Measurements from ENCODE around the gene XPO6. TPM values are rescaled to one million over a fixed set of nuclear protein-coding genes. Genes with fewer than 3 reads are reported as not detected.

XPO6 gene
- total RNA-seq, 5 donors from 2014 or later (not counting 1 experiment from before 2014, with no cell fraction given), result 355 to 403 (median 391) TPM

DNA sequence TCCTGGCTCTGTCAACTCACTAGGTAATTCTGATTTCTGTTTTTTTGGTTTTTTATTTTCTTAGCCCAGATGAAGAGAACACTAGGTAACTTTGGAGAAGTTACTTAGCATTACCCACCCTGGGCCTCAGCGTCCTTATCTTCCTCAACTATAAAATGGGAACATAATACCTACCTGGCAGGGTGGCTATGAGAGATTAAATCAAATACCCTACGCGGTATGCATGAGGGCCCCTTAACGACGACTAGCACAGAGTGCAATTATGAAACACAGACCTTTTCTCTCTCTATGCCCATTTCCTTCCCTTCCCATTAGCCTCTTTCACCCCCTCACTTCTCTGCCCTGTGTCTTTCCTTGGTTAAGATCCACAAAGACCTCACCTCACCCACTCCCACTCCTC is 11.1 kb downstream of the XPO6 start:
- Histone ChIP-seq H3K4me3 (ENCODE audit: control insufficient read depth in 1 of 2, extremely low read depth in 1 of 2, low read length in 1 of 2) (no peak overlapping the region), H3K9me3 (no peaks in the 10 kb centered on the region), H3K4me1 (ENCODE audit: control insufficient read depth in 1 of 2, extremely low read depth in 1 of 2, insufficient read depth in 2 of 2, low read length in 2 of 2) (peaks cover 12 to 47% of the 10 kb centered on the region in 2 experiments), H3K27ac (ENCODE audit: low read length) (no peak overlapping the region), H3K36me3 (ENCODE audit: control insufficient read depth in 2 of 2, extremely low read depth in 1 of 2, insufficient read depth in 1 of 2, low read length in 1 of 2) (peaks cover 13 to 65% of the 10 kb centered on the region in 2 donors), H3K27me3 (replicated peaks in 1 of 2; ENCODE audit: control insufficient read depth in 2 of 2, extremely low read depth in 1 of 2, insufficient read depth in 2 of 2, low read length in 1 of 2) (no peaks in the 10 kb centered on the region)
- ChIA-PET CTCF (no interaction called here), POLR2A (interaction anchor here in 1 of 2 donors (0.7 kb wide), 1 partner anchor 10 kb away, joined by 5 read pairs; no protein-coding TSS in a partner anchor)
- Mint-ChIP-seq H3K27ac (peak overlapping the region; percentile 78 to 79), H3K36me3 (peaks cover 29% of the 10 kb centered on the region), H3K9me3 (no peaks in the 10 kb centered on the region), H3K27me3 (no peaks in the 10 kb centered on the region), H3K4me1 (peaks cover 14 to 40% (median 36%) of the 10 kb centered on the region in 3 donors), H3K4me3 (peak overlapping the region in 1 of 3 donors; percentile 50)
- ATAC-seq (replicated peaks in 1 of 4) (no peak), DNase-seq (no peak)
- 40% methylated on average over 2 of the region's 5 CpGs for WGBS (ENCODE audit: insufficient coverage)

DNA sequence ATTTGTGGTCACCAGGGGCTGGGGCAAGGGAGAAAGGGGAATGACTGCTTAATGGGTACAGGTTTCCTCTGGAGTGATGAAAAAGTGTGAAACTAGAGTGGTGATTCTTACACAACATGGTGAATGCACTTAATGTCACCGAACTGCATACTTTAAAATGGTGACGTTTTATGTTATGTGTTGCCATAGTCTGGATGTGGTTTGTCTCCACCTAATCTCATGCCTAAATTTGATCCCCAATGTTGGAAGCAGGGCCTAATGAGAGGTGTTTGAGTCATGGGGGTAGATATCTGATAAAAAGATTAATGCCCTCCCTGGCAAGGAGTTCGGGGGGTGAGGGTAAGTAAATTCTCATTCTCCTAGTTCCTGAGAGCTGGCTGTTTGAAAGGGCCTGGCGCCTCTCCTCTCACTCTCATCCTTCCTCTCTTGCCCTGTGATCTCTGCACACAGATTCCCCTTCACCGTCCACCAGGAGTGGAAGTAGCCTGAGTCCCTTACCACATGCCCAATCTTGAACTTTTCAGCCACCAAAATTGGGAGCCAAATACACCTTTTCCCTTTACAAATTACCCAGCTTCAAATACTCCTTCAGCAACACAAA is 15.3 kb downstream of the XPO6 start:
- H3K4me3 Mint-ChIP-seq, result peak overlapping the region in 1 of 3 donors; percentile 31
- no peaks in the 10 kb centered on the region for H3K9me3 ChIP-seq
- H3K27me3 ChIP-seq (replicated peaks in 1 of 2; ENCODE audit: control insufficient read depth in 2 of 2, extremely low read depth in 1 of 2, insufficient read depth in 2 of 2, low read length in 1 of 2), result no peaks in the 10 kb centered on the region
- peaks cover 30% of the 10 kb centered on the region for H3K36me3 Mint-ChIP-seq
- peak overlapping the region; percentile 35 for H3K27ac ChIP-seq (ENCODE audit: low read length)
- 62% methylated on average over 2 of the region's 5 CpGs for WGBS (ENCODE audit: insufficient coverage)
- peaks cover 52 to 80% (median 76%) of the 10 kb centered on the region in 3 donors for H3K4me1 Mint-ChIP-seq
- ChIA-PET POLR2A (interaction anchor here in 1 of 2 donors (0.6 kb wide), 1 partner anchor 18 kb away, joined by 4 read pairs; no protein-coding TSS in a partner anchor), CTCF (no interaction called here)
- H3K27me3 Mint-ChIP-seq, result no peaks in the 10 kb centered on the region
- DNase-seq (no peak), ATAC-seq (replicated peaks in 1 of 4) (no peak)
- H3K4me3 ChIP-seq (ENCODE audit: control insufficient read depth in 1 of 2, extremely low read depth in 1 of 2, low read length in 1 of 2), result no peak overlapping the region
- H3K9me3 Mint-ChIP-seq, result no peaks in the 10 kb centered on the region
- H3K27ac Mint-ChIP-seq, result peak overlapping the region; percentile 96 to 98
- H3K36me3 ChIP-seq (ENCODE audit: control insufficient read depth in 2 of 2, extremely low read depth in 1 of 2, insufficient read depth in 1 of 2, low read length in 1 of 2), result peaks cover 13 to 39% of the 10 kb centered on the region in 2 donors
- H3K4me1 ChIP-seq (ENCODE audit: control insufficient read depth in 1 of 2, extremely low read depth in 1 of 2, insufficient read depth in 2 of 2, low read length in 2 of 2), result peaks cover 33 to 50% of the 10 kb centered on the region in 2 experiments

DNA sequence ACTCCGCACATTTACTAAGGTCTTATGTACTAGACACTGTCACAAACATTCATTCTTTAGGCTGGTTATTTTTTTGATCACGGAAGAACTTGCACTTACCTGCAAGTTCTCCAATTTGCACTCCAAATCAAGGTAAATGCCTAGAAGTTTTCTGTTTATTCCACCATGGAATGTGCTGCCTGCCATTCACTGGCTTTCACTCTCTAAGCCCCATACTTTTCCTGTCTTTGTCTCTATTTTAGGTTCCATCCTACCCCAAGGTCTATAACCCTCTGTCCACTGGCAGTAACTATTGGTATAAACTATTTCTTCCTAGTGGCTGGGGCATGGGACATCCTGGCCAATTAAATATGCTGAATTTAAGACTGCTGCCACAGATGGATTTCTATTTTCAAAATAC is 15.9 kb downstream of the XPO6 start:
- H3K36me3 Mint-ChIP-seq, result peaks cover 29% of the 10 kb centered on the region
- Histone ChIP-seq H3K27ac (ENCODE audit: low read length) (peak overlapping the region; percentile 35), H3K9me3 (no peaks in the 10 kb centered on the region), H3K36me3 (ENCODE audit: control insufficient read depth in 2 of 2, extremely low read depth in 1 of 2, insufficient read depth in 1 of 2, low read length in 1 of 2) (peaks cover 8 to 38% of the 10 kb centered on the region in 2 donors), H3K27me3 (replicated peaks in 1 of 2; ENCODE audit: control insufficient read depth in 2 of 2, extremely low read depth in 1 of 2, insufficient read depth in 2 of 2, low read length in 1 of 2) (no peaks in the 10 kb centered on the region), H3K4me3 (ENCODE audit: control insufficient read depth in 1 of 2, extremely low read depth in 1 of 2, low read length in 1 of 2) (no peak overlapping the region), H3K4me1 (ENCODE audit: control insufficient read depth in 1 of 2, extremely low read depth in 1 of 2, insufficient read depth in 2 of 2, low read length in 2 of 2) (peaks cover 39 to 46% of the 10 kb centered on the region in 2 experiments)
- 100% methylated on average over 2 of the region's 2 CpGs for WGBS (ENCODE audit: insufficient coverage)
- ChIA-PET POLR2A (interaction anchor here in 1 of 2 donors (1.4 kb wide), 1 partner anchor 13 kb away, joined by 3 read pairs; no protein-coding TSS in a partner anchor), CTCF (no interaction called here)
- H3K4me3 Mint-ChIP-seq, result peak overlapping the region in 1 of 3 donors; percentile 22
- peaks cover 59 to 79% (median 76%) of the 10 kb centered on the region in 3 donors for H3K4me1 Mint-ChIP-seq
- no peaks in the 10 kb centered on the region for H3K9me3 Mint-ChIP-seq
- peak overlapping the region; percentile 96 to 98 for H3K27ac Mint-ChIP-seq
- no peak for DNase-seq
- H3K27me3 Mint-ChIP-seq, result no peaks in the 10 kb centered on the region
- no peak for ATAC-seq (replicated peaks in 1 of 4)

DNA sequence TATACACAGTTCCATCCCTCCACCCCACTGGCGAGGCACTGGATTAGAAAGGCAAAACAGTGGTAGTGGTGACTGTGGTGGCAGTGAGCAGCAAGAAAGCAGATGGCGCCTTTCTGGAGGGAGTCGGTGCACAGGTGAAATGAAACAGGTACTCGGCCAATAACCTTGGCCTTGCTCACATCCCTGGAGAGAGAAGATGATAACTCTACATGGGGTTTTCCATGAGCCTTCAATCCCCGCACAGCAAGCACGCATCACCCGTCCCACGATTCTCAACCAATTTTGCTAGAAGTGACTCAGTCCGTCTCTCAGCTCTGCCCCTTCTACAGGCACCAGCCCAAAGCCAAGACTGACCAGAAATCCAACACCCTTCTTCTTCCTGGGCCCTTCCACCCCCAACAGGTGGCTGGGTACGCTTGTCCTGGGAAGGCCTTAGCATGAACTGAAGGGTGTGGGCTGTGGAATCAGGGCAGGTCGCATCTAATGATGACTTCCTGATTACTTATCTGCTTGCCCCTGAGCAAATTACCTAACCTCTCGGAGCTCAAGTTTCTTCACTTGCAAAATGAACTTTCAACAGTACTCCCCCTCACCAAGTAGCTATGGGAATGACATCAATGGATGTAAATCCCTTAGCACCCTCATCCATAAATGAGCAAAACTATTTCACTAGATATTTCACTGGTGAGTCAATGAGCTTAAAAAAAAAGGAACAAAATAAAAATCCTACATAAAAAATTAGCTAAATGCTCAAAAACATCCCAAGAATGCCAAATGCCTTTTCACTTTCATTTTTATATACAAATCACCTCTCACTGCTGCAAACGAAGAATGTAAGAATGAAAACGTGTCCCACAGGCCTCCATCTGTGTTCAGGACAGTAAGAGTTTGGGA is 18.0 kb downstream of the XPO6 start:
- CTCF ChIA-PET, result interaction anchor here (0.5 to 2.9 kb wide), 13 partner anchors 9 to 221 kb away, joined by 3 to 16 read pairs (median 4); no protein-coding TSS in a partner anchor
- ATAC-seq (replicated peaks in 1 of 4) (peak; percentile 34 to 50 (median 38)), DNase-seq (peak in 6 of 35 experiments; percentile 11 to 65 (median 30))
- Mint-ChIP-seq H3K27ac (peak overlapping the region; percentile 96 to 98), H3K9me3 (no peaks in the 10 kb centered on the region), H3K36me3 (peaks cover 19% of the 10 kb centered on the region), H3K4me3 (peak overlapping the region; percentile 62 to 75 (median 74)), H3K27me3 (no peaks in the 10 kb centered on the region), H3K4me1 (peaks cover 79 to 86% (median 85%) of the 10 kb centered on the region in 3 donors)
- Histone ChIP-seq H3K36me3 (ENCODE audit: control insufficient read depth in 2 of 2, extremely low read depth in 1 of 2, insufficient read depth in 1 of 2, low read length in 1 of 2) (peaks cover 4 to 28% of the 10 kb centered on the region in 2 donors), H3K9me3 (no peaks in the 10 kb centered on the region), H3K4me3 (ENCODE audit: control insufficient read depth in 1 of 2, extremely low read depth in 1 of 2, low read length in 1 of 2) (peak overlapping the region; percentile 39 to 56), H3K27me3 (replicated peaks in 1 of 2; ENCODE audit: control insufficient read depth in 2 of 2, extremely low read depth in 1 of 2, insufficient read depth in 2 of 2, low read length in 1 of 2) (no peaks in the 10 kb centered on the region), H3K27ac (ENCODE audit: low read length) (peak overlapping the region; percentile 86), H3K4me1 (ENCODE audit: control insufficient read depth in 1 of 2, extremely low read depth in 1 of 2, insufficient read depth in 2 of 2, low read length in 2 of 2) (peaks cover 53 to 59% of the 10 kb centered on the region in 2 experiments)
- POLR2A ChIA-PET, result interaction anchor here (0.7 to 1.4 kb wide), 8 partner anchors 10 to 40 kb away, joined by 3 to 8 read pairs (median 3); no protein-coding TSS in a partner anchor
- no CpG with 5 or more reads among the region's 14 CpGs for WGBS (ENCODE audit: insufficient coverage)

DNA sequence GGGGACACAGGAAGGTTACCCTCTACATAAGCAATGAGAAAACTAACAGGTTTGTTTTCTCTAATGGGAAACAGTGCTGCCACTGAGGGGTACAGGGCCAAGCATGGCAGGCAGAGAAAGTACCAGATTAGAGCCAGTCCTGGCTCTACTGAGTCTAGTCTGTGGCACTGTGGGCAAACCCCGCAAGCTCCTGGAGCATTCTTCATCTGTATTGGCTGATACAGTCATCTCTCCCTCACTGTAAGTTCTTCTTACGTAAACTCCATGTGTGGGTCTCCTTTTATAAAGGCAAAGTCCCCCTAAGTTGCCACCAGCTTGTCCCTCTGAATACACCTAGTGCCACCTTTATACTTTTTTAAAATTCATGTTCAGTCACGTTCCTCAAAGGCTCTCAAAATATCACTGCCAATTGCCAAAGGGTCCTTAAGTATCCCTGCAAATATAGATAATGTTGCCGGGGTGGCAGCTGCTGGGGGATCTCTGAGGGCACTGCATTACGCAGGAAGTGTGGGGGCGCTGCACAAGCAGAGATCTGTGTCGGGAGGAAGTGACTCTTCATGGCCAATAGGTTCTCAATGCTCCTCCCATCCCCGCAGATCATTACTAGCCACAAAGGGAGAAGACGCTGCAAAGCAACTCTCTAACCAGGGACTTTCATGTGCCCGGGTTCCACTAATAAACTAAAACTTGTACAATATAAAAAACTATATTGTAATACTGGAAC is 18.8 kb downstream of the XPO6 start:
- H3K9me3 Mint-ChIP-seq, result no peaks in the 10 kb centered on the region
- no peaks in the 10 kb centered on the region for H3K27me3 Mint-ChIP-seq
- POLR2A ChIA-PET, result interaction anchor here in 1 of 2 donors (0.6 to 1.4 kb wide), 5 partner anchors 15 to 22 kb away, joined by 3 to 8 read pairs (median 3); no protein-coding TSS in a partner anchor
- peak overlapping the region; percentile 96 to 98 for H3K27ac Mint-ChIP-seq
- H3K9me3 ChIP-seq, result no peaks in the 10 kb centered on the region
- H3K4me3 ChIP-seq (ENCODE audit: control insufficient read depth in 1 of 2, extremely low read depth in 1 of 2, low read length in 1 of 2), result peak overlapping the region; percentile 39 to 56
- ATAC-seq (replicated peaks in 1 of 4), result peak; percentile 87 to 94 (median 93)
- H3K27ac ChIP-seq (ENCODE audit: low read length), result peak overlapping the region; percentile 86
- peaks cover 4 to 28% of the 10 kb centered on the region in 2 donors for H3K36me3 ChIP-seq (ENCODE audit: control insufficient read depth in 2 of 2, extremely low read depth in 1 of 2, insufficient read depth in 1 of 2, low read length in 1 of 2)
- 17% methylated on average over 2 of the region's 10 CpGs for WGBS (ENCODE audit: insufficient coverage)
- DNase-seq, result peak; percentile 51 to 90 (median 82)
- peaks cover 61 to 67% of the 10 kb centered on the region in 2 experiments for H3K4me1 ChIP-seq (ENCODE audit: control insufficient read depth in 1 of 2, extremely low read depth in 1 of 2, insufficient read depth in 2 of 2, low read length in 2 of 2)
- CTCF ChIA-PET, result interaction anchor here (0.7 to 2.9 kb wide), 9 partner anchors 9 to 106 kb away, joined by 3 to 16 read pairs (median 4); no protein-coding TSS in a partner anchor
- peak overlapping the region; percentile 62 to 75 (median 74) for H3K4me3 Mint-ChIP-seq
- H3K27me3 ChIP-seq (replicated peaks in 1 of 2; ENCODE audit: control insufficient read depth in 2 of 2, extremely low read depth in 1 of 2, insufficient read depth in 2 of 2, low read length in 1 of 2), result no peaks in the 10 kb centered on the region
- H3K36me3 Mint-ChIP-seq, result peaks cover 19% of the 10 kb centered on the region
- H3K4me1 Mint-ChIP-seq, result peaks cover 88 to 92% (median 91%) of the 10 kb centered on the region in 3 donors

Data from T-cell (primary cell).